Measurements from ENCODE around the gene RASL10B.

Gene RASL10B

DNA sequence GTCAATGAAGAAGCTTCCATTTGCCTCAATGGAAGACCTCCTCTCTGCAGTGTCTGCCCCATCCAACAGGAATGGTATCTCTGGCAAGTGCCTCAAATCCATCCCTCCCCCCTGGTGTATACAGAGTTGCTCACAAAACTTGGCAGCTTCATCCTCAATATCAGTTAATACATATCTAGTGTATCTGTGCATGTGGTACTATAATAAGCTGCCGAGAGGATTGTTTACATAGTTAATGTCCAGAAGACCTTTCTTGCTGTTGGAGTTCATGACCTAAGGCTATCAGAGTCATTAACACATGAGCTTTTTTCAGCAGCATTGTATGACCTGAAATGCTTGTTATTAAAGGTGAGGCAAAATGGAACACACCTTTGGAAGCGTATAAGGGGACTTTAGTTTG is 14.0 kb upstream of the RASL10B start:
- DNase-seq (ENCODE audit: low read depth): no peak

DNA sequence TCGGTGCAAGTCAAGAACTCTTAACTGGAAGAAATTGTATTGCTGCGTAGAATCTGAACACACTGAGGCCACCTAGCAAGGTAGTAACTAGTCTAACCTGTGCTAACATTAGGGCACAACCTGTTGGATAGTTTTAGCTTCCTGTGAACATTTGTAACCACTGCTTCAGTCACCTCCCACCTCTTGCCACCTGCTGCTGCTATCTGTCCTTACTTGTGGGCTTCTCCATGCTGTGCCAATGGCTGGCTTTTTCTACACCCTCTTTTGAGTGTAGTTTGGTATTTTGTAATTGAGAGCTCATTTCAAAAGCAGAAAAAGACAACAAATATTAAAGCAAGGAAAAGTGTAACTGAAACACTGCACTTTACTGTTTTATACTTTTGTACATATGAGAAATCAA is 7.7 kb upstream of the RASL10B start:
- no peak for DNase-seq (ENCODE audit: low read depth)

- DNase-seq (ENCODE audit: low read depth): no peak
Measured at GRCh38 chr17:35725058-35725457, 6.4 kb upstream of the RASL10B start.

- DNase-seq (ENCODE audit: low read depth): no peak
Measured at GRCh38 chr17:35725802-35726126, 5.7 kb upstream of the RASL10B start.

DNA sequence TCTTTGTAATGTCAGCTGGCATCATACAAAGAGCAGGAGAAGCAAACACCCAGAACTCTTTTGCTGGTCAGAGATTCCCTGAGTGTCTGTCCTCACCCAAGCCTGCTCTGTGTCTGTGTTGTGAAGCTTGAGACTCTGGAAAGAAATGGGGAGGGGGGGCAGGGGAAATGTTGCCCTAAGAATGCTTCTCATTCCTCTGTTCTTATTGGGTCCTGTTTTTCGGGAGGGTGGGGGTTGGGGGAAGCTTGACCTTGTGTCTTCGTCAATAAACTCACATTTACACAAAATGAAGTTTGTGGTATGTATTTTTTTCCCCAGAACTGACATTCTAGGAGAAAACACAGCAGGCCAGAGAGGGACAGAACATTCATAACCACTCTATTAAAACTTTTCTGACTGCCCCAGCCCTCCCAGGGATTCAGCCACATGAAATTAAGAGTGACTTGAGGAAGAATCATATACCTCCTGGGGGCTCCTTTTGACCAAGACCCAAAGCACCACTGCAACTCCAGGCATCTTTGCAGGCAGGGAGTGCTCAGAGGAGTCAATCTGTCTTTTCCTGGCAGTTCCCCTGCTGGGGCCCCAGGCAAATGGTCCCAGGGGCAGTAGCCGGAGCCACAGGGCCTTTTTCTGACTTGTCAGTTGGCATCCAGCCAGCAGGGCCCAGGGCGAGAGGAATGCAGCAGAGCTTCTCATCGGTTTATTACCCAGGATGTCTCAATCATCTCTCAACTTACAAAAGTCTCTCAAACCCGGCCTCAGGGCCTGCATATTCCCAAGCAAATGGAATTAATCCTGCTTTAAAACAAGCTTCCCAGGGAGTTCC is 5.1 kb upstream of the RASL10B start:
- peak; percentile 91 for DNase-seq (ENCODE audit: low read depth)

DNA sequence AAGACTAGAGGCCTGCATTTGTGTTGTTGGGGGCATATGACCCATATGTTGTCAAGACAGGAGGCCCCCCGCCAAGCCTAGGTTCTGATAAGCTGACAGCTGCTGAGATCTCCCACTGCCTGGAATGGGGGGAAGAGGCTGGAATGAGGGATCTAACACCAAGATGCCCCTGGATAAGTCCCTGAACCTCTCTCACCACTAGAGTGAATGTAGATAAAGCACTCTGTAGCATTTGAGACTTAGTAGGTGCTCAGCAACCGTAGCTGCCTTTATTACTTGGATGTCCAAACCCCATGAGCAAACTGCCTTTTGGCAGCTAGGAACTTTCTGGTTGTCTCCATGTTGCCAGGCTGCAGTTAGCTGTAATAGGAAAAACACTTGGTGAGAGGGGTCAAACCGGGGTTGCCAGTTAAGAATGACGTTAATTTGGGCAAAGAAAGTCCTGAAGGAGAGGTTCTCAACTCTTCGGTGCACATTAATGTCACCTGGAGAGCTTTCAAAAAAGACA is 4.4 kb upstream of the RASL10B start:
- DNase-seq (ENCODE audit: low read depth): no peak

GRCh38 chr17:35727635-35728034 is 3.8 kb upstream of the RASL10B start:
- no peak for DNase-seq (ENCODE audit: low read depth)

DNA sequence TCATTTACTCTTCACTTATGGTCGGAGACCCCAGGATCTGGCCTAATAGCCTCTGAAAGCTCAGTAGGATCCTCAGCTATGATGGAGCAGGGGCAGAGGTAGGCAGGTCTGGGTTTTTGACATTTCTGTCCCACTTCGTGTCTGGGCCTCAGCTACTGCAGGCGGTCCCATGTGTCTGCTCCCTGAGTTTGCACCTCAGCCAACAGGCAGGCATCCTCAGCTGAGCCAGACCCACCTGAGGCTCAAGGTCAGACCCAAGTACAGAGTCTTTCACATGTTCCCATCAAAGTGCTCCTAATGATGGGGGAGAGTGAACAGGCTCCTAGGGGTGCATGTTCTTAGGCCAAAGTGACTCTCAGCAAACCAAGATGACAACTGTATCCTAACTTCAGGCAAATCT is 2.9 kb upstream of the RASL10B start:
- no peak for DNase-seq (ENCODE audit: low read depth)

- no peak for DNase-seq (ENCODE audit: low read depth)
Measured at GRCh38 chr17:35729405-35729833, 2.0 kb upstream of the RASL10B start.

DNA sequence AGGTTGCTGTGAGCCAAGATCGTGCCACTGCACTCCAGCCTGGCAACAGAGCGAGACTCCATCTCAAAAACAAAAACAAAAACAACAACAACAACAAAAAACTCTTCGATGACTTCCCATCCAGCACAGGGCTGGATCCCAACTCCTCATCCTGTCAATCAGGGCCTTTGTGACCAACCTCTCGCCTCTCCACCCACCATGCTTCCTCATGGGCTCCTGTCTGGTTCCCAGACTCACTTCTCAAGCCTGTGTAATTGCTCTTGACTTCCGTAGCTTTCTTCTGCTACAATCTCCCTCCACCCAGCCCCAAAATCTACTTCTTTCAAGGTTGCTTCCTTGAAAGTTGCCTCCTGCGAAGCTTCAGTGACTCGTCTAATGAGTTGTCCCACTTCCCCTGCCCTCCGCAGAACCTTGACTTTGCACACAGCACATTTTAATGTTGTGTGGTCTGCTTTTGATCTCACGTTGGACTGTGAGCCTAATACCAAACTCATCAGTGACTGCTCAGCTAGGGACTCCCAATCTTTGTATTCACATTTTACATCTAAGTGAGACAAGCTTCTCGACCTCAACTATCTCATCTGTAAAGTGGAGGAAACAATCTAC is 936 bp upstream of the RASL10B start:
- DNase-seq (ENCODE audit: low read depth): peak; percentile 35

GRCh38 chr17:35731917-35732805 is 722 bp downstream of the RASL10B start:
- no peak for DNase-seq (ENCODE audit: low read depth)

- DNase-seq (ENCODE audit: low read depth): no peak
Measured at GRCh38 chr17:35732806-35733136, 1.3 kb downstream of the RASL10B start.

- no peak for DNase-seq (ENCODE audit: low read depth)
Measured at GRCh38 chr17:35733366-35733765, 1.9 kb downstream of the RASL10B start.

DNA sequence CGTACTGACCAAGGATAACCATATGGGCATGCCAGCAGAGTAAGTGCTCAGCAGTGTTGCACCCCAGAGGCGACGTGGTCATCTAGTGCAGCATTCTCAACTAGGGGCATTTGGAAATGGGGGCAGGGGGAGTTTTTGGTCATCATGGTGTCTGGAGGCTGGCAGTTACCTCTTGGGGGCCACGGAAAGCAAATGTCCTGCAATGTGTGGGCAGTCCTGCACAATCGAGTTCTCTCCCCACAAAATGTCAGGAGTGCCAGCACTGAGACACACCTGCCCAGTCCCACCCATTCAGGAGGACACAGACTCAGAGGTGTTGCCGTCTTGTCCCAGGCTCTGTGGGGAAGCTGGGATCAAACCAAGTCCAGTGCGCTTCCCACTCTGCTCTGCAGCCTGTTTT is 3.0 kb downstream of the RASL10B start:
- DNase-seq (ENCODE audit: low read depth): no peak

DNA sequence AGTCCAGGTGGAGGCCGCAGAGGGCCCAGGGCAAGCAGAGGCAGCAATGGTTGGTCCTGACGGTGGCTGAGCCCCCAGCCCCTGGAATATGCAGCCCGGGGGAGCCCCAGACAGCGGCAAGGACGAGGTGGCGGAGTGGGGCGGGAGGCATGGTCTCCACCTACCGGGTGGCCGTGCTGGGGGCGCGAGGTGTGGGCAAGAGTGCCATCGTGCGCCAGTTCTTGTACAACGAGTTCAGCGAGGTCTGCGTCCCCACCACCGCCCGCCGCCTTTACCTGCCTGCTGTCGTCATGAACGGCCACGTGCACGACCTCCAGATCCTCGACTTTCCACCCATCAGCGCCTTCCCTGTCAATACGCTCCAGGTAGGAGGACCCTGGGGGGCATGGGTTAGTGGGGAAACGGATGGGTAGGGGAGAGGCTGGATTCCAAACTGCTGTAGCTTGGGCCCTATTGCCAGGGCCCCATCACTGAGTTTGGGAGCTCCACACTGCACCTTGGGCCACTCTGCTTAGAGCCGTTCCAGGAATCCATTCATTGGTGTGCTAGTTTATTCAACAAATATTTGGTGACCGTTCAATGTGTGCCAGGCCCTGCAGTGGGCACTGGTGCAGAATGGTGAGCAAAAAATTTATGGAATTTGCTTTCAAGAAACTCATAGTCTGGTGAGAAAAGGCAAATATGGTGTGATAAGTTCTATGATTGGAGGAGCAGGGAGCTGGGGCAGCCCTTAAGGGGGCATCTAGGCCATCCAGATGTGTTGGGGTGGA is 3.8 kb downstream of the RASL10B start:
- no peak for DNase-seq (ENCODE audit: low read depth)

DNA sequence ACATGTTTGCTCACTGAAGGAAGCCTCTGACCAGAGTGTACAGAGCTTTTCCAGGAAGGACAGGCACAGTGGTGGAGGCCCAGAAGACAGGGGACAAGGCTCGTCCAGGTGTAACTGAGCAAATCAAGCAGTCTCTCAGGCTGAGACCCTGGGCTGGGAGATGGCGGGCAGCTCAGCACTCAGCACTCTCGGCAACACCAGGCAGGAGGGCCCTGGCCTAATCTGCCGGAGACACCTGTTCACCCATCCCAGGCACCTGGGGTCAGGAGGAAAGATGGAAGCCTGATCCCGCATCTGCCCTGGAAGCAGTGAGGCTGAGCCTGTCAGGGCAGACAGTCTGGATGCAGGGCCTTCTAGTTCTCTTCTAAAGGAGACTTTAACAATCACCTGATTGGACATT is 4.8 kb downstream of the RASL10B start:
- DNase-seq (ENCODE audit: low read depth): no peak

GRCh38 chr17:35738519-35739133 is 7.2 kb downstream of the RASL10B start:
- no peak for DNase-seq (ENCODE audit: low read depth)

GRCh38 chr17:35740216-35740615 is 8.8 kb downstream of the RASL10B start:
- no peak for DNase-seq (ENCODE audit: low read depth)

DNA sequence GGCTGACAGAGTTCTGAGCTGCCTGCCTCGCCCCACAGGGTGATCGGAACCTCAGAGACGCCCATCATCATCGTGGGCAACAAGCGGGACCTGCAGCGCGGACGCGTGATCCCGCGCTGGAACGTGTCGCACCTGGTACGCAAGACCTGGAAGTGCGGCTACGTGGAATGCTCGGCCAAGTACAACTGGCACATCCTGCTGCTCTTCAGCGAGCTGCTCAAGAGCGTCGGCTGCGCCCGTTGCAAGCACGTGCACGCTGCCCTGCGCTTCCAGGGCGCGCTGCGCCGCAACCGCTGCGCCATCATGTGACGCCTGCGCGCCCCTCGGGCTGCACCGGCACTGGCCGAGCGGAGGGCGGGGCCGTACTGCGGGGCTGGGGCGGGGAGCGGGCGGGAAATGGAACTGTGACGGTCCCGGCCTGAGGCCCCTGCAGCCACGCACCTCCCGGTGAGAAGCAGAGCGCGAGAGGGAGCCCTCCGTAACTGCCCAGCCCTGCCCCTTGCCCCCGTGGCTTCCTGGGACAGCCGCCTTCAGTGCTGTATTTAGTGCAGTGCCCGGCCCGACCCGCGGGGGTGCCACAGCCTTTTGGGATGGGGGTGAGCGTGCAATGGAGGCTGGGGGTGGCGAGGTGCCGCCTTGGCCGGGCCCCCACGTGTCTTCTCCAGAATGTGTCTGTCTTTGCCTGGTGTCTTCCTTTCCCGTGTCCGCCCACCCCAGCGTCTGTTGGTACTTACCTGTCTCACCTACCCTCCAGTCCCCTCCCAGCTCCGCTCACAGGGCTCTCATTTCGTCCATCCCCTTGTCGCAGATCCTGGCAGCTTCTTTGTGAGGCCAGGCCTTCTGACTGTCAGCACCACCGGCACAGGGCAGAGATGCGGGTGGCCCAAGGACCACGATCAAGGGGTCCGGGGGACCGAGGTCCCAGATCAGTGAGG is 9.8 kb downstream of the RASL10B start:
- DNase-seq (ENCODE audit: low read depth): no peak

DNA sequence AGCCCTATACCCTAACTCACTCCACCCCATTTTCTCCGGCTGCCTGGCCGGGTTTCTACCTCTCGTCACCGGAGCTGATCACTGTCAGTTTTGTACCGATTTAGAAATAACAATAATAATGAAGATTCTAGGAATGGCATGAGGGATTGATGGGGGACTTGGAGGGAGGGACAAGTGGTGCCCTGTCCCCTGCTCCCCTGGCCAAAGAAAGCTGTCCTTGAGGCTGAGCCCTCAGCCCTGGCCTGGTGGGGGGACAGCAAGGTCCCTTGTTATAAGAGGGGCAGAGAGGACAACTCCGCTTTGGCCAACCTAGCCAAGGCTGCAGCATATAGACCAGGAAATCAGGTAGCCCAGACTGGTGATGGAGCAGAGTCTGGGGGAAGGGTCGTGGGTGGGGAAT is 11.1 kb downstream of the RASL10B start:
- no peak for DNase-seq (ENCODE audit: low read depth)
